CD14-positive monocyte (primary cell): ENCODE results near the gene EPN1. TPM values are rescaled to one million over a fixed set of nuclear protein-coding genes. Genes with fewer than 3 reads are reported as not detected.

Experiments used
- DNase-seq, 3 donors: peaks; one replicate each; pipeline ENCODE4 v3.0.0-alpha.2; 2011 to 2022
- H2AFZ ChIP-seq: 2 replicates; pipeline ENCODE4 v1.6.0; 2012; ENCODE audit warnings: mild to moderate bottlenecking, low read depth, low read length, inconsistent platforms; ENCODE audit not compliant: insufficient read depth, poor library complexity, severe bottlenecking
- H3K27ac ChIP-seq, 2 donors: 1 replicate in 1 of 2; 2 replicates in 1 of 2; pipeline ENCODE4 v1.5.1; 2012 to 2013; ENCODE audit warnings: low read length in 2 of 2, control low read depth in 1 of 2, inconsistent platforms in 1 of 2, low read depth in 1 of 2, mild to moderate bottlenecking in 1 of 2
- H3K27me3 ChIP-seq, 2 donors: one replicate each; pipeline versions ENCODE4 v1.6.0 to v1.6.1; 2011 to 2013; ENCODE audit warnings: low read length in 2 of 2; ENCODE audit not compliant: control insufficient read depth in 2 of 2, insufficient read depth in 2 of 2
- H3K36me3 ChIP-seq, 2 donors: replicated peaks in 1 of 2; 1 replicate in 1 of 2; 2 replicates in 1 of 2; pipeline versions ENCODE4 v1.5.1 to v1.6.1; 2012 to 2013; ENCODE audit warnings: low read length in 2 of 2, control low read depth in 1 of 2, inconsistent platforms in 1 of 2, mild to moderate bottlenecking in 1 of 2; ENCODE audit not compliant: insufficient read depth in 2 of 2, control insufficient read depth in 1 of 2
- H3K4me1 ChIP-seq, 2 donors: 1 replicate in 1 of 2; 2 replicates in 1 of 2; pipeline versions ENCODE4 v1.5.1 to v1.6.1; 2012 to 2013; ENCODE audit warnings: low read length in 2 of 2, control low read depth in 1 of 2, inconsistent platforms in 1 of 2, mild to moderate bottlenecking in 1 of 2, moderate library complexity in 1 of 2; ENCODE audit not compliant: insufficient read depth in 2 of 2, control insufficient read depth in 1 of 2
- H3K4me2 ChIP-seq: replicated peaks from 2 replicates; pipeline ENCODE3; 2012; ENCODE audit warnings: low read length, moderate library complexity, mild to moderate bottlenecking; ENCODE audit not compliant: poor library complexity, severe bottlenecking; ENCODE audit errors: extremely low read depth
- H3K4me3 ChIP-seq, 3 experiments: fragments of 200-600 bp in 1 of 3; sonication (generic) in 1 of 3; replicated peaks in 1 of 3; 1 replicate in 2 of 3; 2 replicates in 1 of 3; pipeline ENCODE4 v1.5.1; 2011 to 2013; ENCODE audit warnings: low read length in 3 of 3, mild to moderate bottlenecking in 3 of 3, control low read depth in 2 of 3, low read depth in 2 of 3, inconsistent platforms in 1 of 3, moderate library complexity in 1 of 3
- H3K79me2 ChIP-seq: 2 replicates; pipeline ENCODE4 v1.6.0; 2012; ENCODE audit warnings: mild to moderate bottlenecking, control low read depth, inconsistent platforms, low read length, moderate library complexity; ENCODE audit not compliant: insufficient read depth
- H3K9ac ChIP-seq: 2 replicates; pipeline ENCODE4 v1.6.0; 2017; ENCODE audit warnings: low read length, mild to moderate bottlenecking; ENCODE audit not compliant: insufficient read depth, poor library complexity, severe bottlenecking
- H3K9me3 ChIP-seq, 2 donors: replicated peaks in 1 of 2; 1 replicate in 1 of 2; 2 replicates in 1 of 2; pipeline versions ENCODE4 v1.5.1 to v1.6.1; 2012 to 2013; ENCODE audit warnings: low read length in 2 of 2, control low read depth in 1 of 2; ENCODE audit not compliant: control insufficient read depth in 1 of 2, insufficient read depth in 1 of 2
- H4K20me1 ChIP-seq: 2 replicates; pipeline ENCODE4 v1.6.0; 2012; ENCODE audit warnings: mild to moderate bottlenecking, low read length, control low read depth, moderate library complexity; ENCODE audit not compliant: insufficient read depth
- H3K27ac Mint-ChIP-seq, 7 donors: one replicate each; pipeline ENCODE4 v1.8.0; 2020; ENCODE audit warnings: mild to moderate bottlenecking in 7 of 7, mixed read lengths in 7 of 7, moderate library complexity in 6 of 7, inconsistent platforms in 2 of 7
- H3K27me3 Mint-ChIP-seq, 3 donors: one replicate each; pipeline ENCODE4 v1.8.0; 2021 to 2022; ENCODE audit warnings: low read depth in 3 of 3, mild to moderate bottlenecking in 3 of 3, mixed read lengths in 3 of 3, moderate library complexity in 3 of 3, inconsistent platforms in 1 of 3
- H3K36me3 Mint-ChIP-seq, 2 donors: one replicate each; pipeline ENCODE4 v1.8.0; 2020; ENCODE audit warnings: mixed read lengths in 2 of 2, inconsistent platforms in 1 of 2, mild to moderate bottlenecking in 1 of 2
- H3K4me1 Mint-ChIP-seq: one replicate; pipeline ENCODE4 v1.8.0; 2020; ENCODE audit warnings: mild to moderate bottlenecking, mixed read lengths
- H3K4me3 Mint-ChIP-seq, 2 donors: one replicate each; pipeline ENCODE4 v1.8.0; 2020; ENCODE audit warnings: mild to moderate bottlenecking in 2 of 2, mixed read lengths in 2 of 2, moderate library complexity in 1 of 2
- H3K9me3 Mint-ChIP-seq, 7 donors: one replicate each; pipeline ENCODE4 v1.8.0; 2020 to 2022; ENCODE audit warnings: mixed read lengths in 7 of 7, mild to moderate bottlenecking in 6 of 7, moderate library complexity in 6 of 7, inconsistent platforms in 2 of 7
- WGBS: methylation state at CpG from one replicate; pipeline ENCODE4 v1.1.5; 2013; ENCODE audit warnings: missing lambda C conversion rate; ENCODE audit not compliant: insufficient coverage; 5-methylcytosine and 5-hydroxymethylcytosine counted together
- intact Hi-C, 2 donors: fragments of 100-400 bp; cut with micrococcal nuclease; formaldehyde crosslinking; loops; one replicate each; pipeline versions ENCODE4 v1.15.0 to v1.15.1; 2023
- polyA plus RNA-seq, 3 donors: library from polyadenylated mRNA; depleted of rRNA in 1 of 3; unstranded in 2 of 3; stranded (reverse) in 1 of 3; fragments of 300-500 nt in 2 of 3; fragments of >200 nt in 1 of 3; fragmentation: Illumina TruSeq in 2 of 3; gene quantifications; 1 replicate in 2 of 3; 2 replicates in 1 of 3; pipeline ENCODE4 v1.2.3, GENCODE V29; 2012 to 2021
- TF ChIP-seq, protein P1 (sequence below): fragments of 200-600 bp; IDR thresholded peaks from one replicate; pipeline ENCODE4 v1.8.0; 2022; ENCODE audit warnings: antibody characterized with exemption, mild to moderate bottlenecking

The EPN1 gene
- polyA plus RNA-seq, 3 donors = 18.7 to 75.2 (median 19.2) TPM

DNA sequence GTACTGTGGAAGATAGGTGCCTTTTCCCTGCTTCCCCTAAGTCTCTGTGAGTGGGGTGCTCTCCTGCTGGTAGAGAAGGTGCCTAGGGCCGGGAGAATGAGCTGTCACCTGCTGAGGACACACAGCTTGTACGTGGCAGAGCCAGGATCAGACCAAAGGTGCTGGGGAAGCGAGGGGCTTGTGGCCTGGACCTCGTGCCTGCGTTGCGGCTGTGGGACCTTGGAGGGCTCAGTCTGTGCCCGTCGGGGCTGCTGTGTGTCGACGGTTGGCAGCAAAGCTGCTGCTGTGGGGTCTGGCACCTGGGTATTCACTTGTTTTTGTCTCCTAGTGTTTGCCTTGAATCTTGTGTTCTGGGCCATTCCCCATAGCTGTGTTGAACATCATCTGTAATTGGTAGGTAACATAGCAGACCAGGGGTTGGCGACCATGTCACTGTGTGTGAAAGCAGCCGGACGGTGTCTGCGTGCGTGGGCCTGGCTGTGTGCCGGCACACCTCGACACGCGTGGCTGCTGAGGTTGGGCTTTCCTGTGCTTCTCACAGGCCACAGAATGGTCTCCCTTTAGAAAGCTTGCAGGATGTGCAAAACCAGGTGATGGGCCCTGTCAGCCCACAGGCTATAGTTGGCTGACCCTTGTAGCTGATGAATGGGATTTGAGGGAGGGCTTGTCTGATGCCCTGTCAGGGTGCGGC is 11.0 kb upstream of the EPN1 start:
- no peak overlapping the region for H2AFZ ChIP-seq
- H3K4me1 Mint-ChIP-seq = peaks cover 5% of the 10 kb centered on the region
- H4K20me1 ChIP-seq = peaks cover 100% of the 10 kb centered on the region
- peaks cover 97% of the 10 kb centered on the region for H3K79me2 ChIP-seq
- no peaks in the 10 kb centered on the region for H3K9me3 Mint-ChIP-seq
- 91% methylated on average over 20 of the region's 20 CpGs for WGBS
- H3K27ac ChIP-seq = no peak overlapping the region
- H3K9ac ChIP-seq = no peak overlapping the region
- no peaks in the 10 kb centered on the region for H3K27me3 ChIP-seq
- peaks cover 87 to 100% of the 10 kb centered on the region in 2 donors for H3K36me3 ChIP-seq
- H3K27me3 Mint-ChIP-seq = no peaks in the 10 kb centered on the region
- intact Hi-C loops = no loop called here
- H3K4me1 ChIP-seq = peaks cover 0 to 5% of the 10 kb centered on the region in 2 donors
- H3K36me3 Mint-ChIP-seq = peaks cover 78 to 96% of the 10 kb centered on the region in 2 donors
- TF ChIP-seq, protein P1, sequence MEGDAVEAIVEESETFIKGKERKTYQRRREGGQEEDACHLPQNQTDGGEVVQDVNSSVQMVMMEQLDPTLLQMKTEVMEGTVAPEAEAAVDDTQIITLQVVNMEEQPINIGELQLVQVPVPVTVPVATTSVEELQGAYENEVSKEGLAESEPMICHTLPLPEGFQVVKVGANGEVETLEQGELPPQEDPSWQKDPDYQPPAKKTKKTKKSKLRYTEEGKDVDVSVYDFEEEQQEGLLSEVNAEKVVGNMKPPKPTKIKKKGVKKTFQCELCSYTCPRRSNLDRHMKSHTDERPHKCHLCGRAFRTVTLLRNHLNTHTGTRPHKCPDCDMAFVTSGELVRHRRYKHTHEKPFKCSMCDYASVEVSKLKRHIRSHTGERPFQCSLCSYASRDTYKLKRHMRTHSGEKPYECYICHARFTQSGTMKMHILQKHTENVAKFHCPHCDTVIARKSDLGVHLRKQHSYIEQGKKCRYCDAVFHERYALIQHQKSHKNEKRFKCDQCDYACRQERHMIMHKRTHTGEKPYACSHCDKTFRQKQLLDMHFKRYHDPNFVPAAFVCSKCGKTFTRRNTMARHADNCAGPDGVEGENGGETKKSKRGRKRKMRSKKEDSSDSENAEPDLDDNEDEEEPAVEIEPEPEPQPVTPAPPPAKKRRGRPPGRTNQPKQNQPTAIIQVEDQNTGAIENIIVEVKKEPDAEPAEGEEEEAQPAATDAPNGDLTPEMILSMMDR = no peak
- H3K4me2 ChIP-seq = no peak overlapping the region
- H3K4me3 ChIP-seq = no peak overlapping the region
- no peaks in the 10 kb centered on the region for H3K9me3 ChIP-seq
- H3K4me3 Mint-ChIP-seq = no peak overlapping the region
- no peak for DNase-seq
- H3K27ac Mint-ChIP-seq = peak overlapping the region in 4 of 7 donors; percentile 32 to 77 (median 61)

DNA sequence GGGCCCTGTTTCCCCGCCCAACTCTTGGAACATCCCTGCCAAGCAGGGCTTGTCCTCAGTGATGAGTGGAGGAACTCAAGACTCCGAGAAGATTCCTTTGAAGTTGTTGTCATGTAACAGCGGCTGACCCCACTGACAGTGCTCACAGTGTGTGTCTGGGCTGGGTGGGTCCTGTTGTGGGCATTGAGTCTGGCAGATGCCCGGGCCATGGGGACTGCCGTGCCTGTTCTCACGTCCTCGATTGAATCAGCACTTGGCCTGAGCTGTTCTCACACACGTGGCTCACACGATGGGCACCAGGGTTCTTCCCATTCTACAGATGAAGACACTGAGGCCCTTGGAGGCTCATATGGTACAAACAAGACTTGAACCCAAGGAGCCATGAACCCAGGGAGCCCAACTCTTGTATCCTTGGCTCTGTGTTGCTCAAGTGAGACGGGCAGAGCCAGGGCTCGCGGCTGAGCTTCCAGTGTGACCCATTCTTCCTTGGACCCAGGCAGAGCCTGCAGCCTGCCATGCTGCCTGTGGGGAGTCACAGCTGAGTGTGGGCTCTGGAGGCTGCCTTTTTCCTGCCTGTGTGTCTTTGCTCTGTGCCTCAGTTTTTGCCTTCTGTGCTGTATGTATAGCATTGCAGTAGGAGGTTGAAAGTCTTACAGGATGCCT is 8.6 kb upstream of the EPN1 start:
- no peak overlapping the region for H3K9ac ChIP-seq
- no peak overlapping the region for H3K4me3 Mint-ChIP-seq
- TF ChIP-seq, protein P1 = no peak
- H3K79me2 ChIP-seq = peaks cover 97% of the 10 kb centered on the region
- no peak overlapping the region for H3K4me2 ChIP-seq
- H3K27me3 Mint-ChIP-seq = no peaks in the 10 kb centered on the region
- peaks cover 5% of the 10 kb centered on the region for H3K4me1 Mint-ChIP-seq
- no peaks in the 10 kb centered on the region for H3K27me3 ChIP-seq
- H3K27ac Mint-ChIP-seq = peak overlapping the region in 3 of 7 donors; percentile 15 to 50 (median 43)
- H3K36me3 Mint-ChIP-seq = peaks cover 84 to 98% of the 10 kb centered on the region in 2 donors
- H2AFZ ChIP-seq = no peak overlapping the region
- no peak overlapping the region for H3K4me3 ChIP-seq
- no peaks in the 10 kb centered on the region for H3K4me1 ChIP-seq
- DNase-seq = no peak
- H3K36me3 ChIP-seq = peaks cover 88 to 96% of the 10 kb centered on the region in 2 donors
- 97% methylated on average over 11 of the region's 12 CpGs for WGBS
- peaks cover 0 to 2% (median 0%) of the 10 kb centered on the region in 7 donors for H3K9me3 Mint-ChIP-seq
- H3K9me3 ChIP-seq = no peaks in the 10 kb centered on the region
- peak overlapping the region in 1 of 2 donors; percentile 20 for H3K27ac ChIP-seq
- H4K20me1 ChIP-seq = peaks cover 100% of the 10 kb centered on the region
- intact Hi-C loops = no loop called here
